ENCODE data around the gene PABPN1.
"Not testable (repeated sequence)": the region's sequence is repeated elsewhere in the genome, so short reads cannot be mapped to it uniquely, and the experiment has no call there.

Gene PABPN1

GRCh38 chr14:23301288-23301968, 19.8 kb upstream of the PABPN1 start:
- DNase-seq (ENCODE audit: low read depth, low spot score) = peak; percentile 90

GRCh38 chr14:23301969-23302289, 19.3 kb upstream of the PABPN1 start:
- peak; percentile 34 for DNase-seq (ENCODE audit: low read depth, low spot score)

- DNase-seq (ENCODE audit: low read depth, low spot score) = peak; percentile 81
These were observed 18.7 kb upstream of the PABPN1 start, which contains the start of gene PPP1R3E for GRCh38 chr14:23302290-23303225. PPP1R3E (minus strand) TSS chr14:23302859; CDS start chr14:23302576, 283 bp downstream.

- no peak for DNase-seq (ENCODE audit: low read depth, low spot score)
These were observed 14.7 kb upstream of the PABPN1 start, which contains the start of gene BCL2L2 for GRCh38 chr14:23306412-23307145. BCL2L2 (plus strand) TSS chr14:23306833; CDS start chr14:23307768, 935 bp downstream.

- DNase-seq (ENCODE audit: low read depth, low spot score) = no peak
These were observed 14.1 kb upstream of the PABPN1 start for GRCh38 chr14:23307146-23307530.

- no peak for DNase-seq (ENCODE audit: low read depth, low spot score)
These were observed 13.3 kb upstream of the PABPN1 start for GRCh38 chr14:23307687-23308644.

- DNase-seq (ENCODE audit: low read depth, low spot score) = no peak
These were observed 12.4 kb upstream of the PABPN1 start for GRCh38 chr14:23308721-23309445.

GRCh38 chr14:23310546-23310945, 10.7 kb upstream of the PABPN1 start:
- DNase-seq (ENCODE audit: low read depth, low spot score) = no peak

GRCh38 chr14:23316300-23316699, 5.0 kb upstream of the PABPN1 start:
- DNase-seq (ENCODE audit: low read depth, low spot score) = no peak

GRCh38 chr14:23319746-23320583, 1.3 kb upstream of the PABPN1 start:
- DNase-seq (ENCODE audit: low read depth, low spot score) = no peak

GRCh38 chr14:23321572-23322547, 603 bp downstream of the PABPN1 start:
- DNase-seq (ENCODE audit: low read depth, low spot score) = no peak

GRCh38 chr14:23322568-23323517, 1.6 kb downstream of the PABPN1 start:
- DNase-seq (ENCODE audit: low read depth, low spot score) = no peak

GRCh38 chr14:23323838-23324454, 2.7 kb downstream of the PABPN1 start:
- no peak for DNase-seq (ENCODE audit: low read depth, low spot score)

- no peak for DNase-seq (ENCODE audit: low read depth, low spot score)
These were observed 3.2 kb downstream of the PABPN1 start for GRCh38 chr14:23324455-23324846.

GRCh38 chr14:23324993-23325392, 3.7 kb downstream of the PABPN1 start:
- DNase-seq (ENCODE audit: low read depth, low spot score) = no peak

GRCh38 chr14:23325746-23326145, 4.5 kb downstream of the PABPN1 start:
- DNase-seq (ENCODE audit: low read depth, low spot score) = not testable (repeated sequence)

Data from activated naive CD8-positive, alpha-beta T cell treated with anti-CD3 and anti-CD28 coated beads, Interleukin-2, amount 50 U/mL, for 16 hours (primary cell).